Right lobe of liver (tissue), 4 donors: ENCODE measurements around the gene EOMES.

ENCODE experiments used
- CTCF ChIP-seq, 4 donors: fragments of 200-600 bp in 3 of 4; fragments of 450-650 bp in 1 of 4; IDR thresholded peaks; one replicate each; pipeline versions ENCODE4 v1.5.1 to v1.8.0; 2016 to 2022; ENCODE audit warnings: antibody characterized with exemption in 4 of 4, mild to moderate bottlenecking in 2 of 4
- POLR2A ChIP-seq: fragments of 450-650 bp; IDR thresholded peaks from one replicate; pipeline ENCODE4 v1.6.1; 2017; ENCODE audit warnings: antibody characterized with exemption, mild to moderate bottlenecking
- donor health status: DM: no; HTN: no; CAD: no.
- donor health status: DM: no; HTN: no; CAD: no.
- donor health status: DM: no; HTN: yes; CAD: no.

DNA sequence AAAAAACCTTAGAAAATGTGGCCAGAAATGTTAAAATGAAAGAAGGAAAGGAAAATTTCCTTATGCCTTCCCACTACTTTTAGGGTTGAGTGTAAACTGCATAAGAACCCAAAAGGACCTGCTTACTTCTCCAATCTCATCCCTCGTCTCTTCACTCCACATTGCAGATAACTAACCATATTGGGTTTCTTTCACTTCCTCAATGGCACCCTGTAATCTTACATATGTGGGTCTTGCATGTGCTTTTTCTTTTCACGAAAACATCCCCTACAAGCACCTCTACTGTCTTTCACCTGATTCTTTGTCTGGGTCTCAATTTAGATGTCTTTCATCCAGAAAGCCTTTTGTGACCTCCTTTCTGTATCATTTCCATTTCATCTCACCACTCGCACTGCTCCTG, 23.1 kb downstream of the EOMES start:
- no peak for TF ChIP-seq CTCF (IDR thresholded peaks at IDR 0.05)
- TF ChIP-seq POLR2A, result no peak
